HepG2 (cell line): ENCODE measurements around the gene ACTN4. TPM values are rescaled to one million over a fixed set of nuclear protein-coding genes. Genes with fewer than 3 reads are reported as not detected.
A peak's percentile ranks its signal among the peaks of the same experiment; 100 is the strongest.

ENCODE experiments used
- ARID5B ChIP-seq: IDR thresholded peaks from 2 replicates; pipeline ENCODE4 v1.4.0; 2020; ENCODE audit warnings: mild to moderate bottlenecking, missing genetic modification reagents
- DBP ChIP-seq: sonication (generic); formaldehyde crosslinking; IDR thresholded peaks from 2 replicates; pipeline ENCODE4 v1.4.0; 2020; ENCODE audit warnings: missing genetic modification reagents; ENCODE audit errors: not compliant biosample characterization
- EEA1 ChIP-seq: sonication (generic); formaldehyde crosslinking; IDR thresholded peaks from 2 replicates; pipeline ENCODE4 v1.5.1; 2020; ENCODE audit warnings: mild to moderate bottlenecking, missing genetic modification reagents, borderline replicate concordance
- MAX ChIP-seq: IDR thresholded peaks from 2 replicates; pipeline ENCODE4 v1.6.1; 2012; ENCODE audit warnings: inconsistent platforms
- MIER3 ChIP-seq: IDR thresholded peaks from 2 replicates; pipeline ENCODE4 v1.6.1; 2016; ENCODE audit warnings: missing compliant biosample characterization, borderline replicate concordance
- MXI1 ChIP-seq: IDR thresholded peaks from 3 replicates; pipeline ENCODE4 v1.6.1; 2012; ENCODE audit warnings: low read depth, low read length, inconsistent platforms, borderline replicate concordance
- RAD21 ChIP-seq: fragments of 450-650 bp; formaldehyde crosslinking; IDR thresholded peaks from 2 replicates; pipeline ENCODE4 v1.5.0; 2020; ENCODE audit warnings: mild to moderate bottlenecking
- RBAK ChIP-seq: sonication (generic); formaldehyde crosslinking; IDR thresholded peaks from 2 replicates; pipeline ENCODE4 v1.5.1; 2020; ENCODE audit warnings: mild to moderate bottlenecking, missing genetic modification reagents
- RNF219 ChIP-seq: sonication (generic); formaldehyde crosslinking; IDR thresholded peaks from 2 replicates; pipeline ENCODE4 v1.5.0; 2020; ENCODE audit warnings: mild to moderate bottlenecking, missing genetic modification reagents
- SRSF9 ChIP-seq: fragments of 200-400 bp; formaldehyde crosslinking; IDR thresholded peaks from 2 replicates; pipeline ENCODE4 v1.6.1; 2018; ENCODE audit warnings: borderline replicate concordance, mild to moderate bottlenecking, low read depth, low read length; ENCODE audit not compliant: insufficient read depth, poor library complexity, severe bottlenecking
- SRY ChIP-seq: sonication (generic); formaldehyde crosslinking; IDR thresholded peaks from 2 replicates; pipeline ENCODE4 v1.8.0; 2022; ENCODE audit warnings: mild to moderate bottlenecking, missing genetic modification reagents
- THAP7 ChIP-seq: sonication (generic); formaldehyde crosslinking; IDR thresholded peaks from 2 replicates; pipeline ENCODE4 v1.8.1; 2023; ENCODE audit warnings: mild to moderate bottlenecking, missing genetic modification reagents
- ZBTB1 ChIP-seq: sonication (generic); formaldehyde crosslinking; IDR thresholded peaks from 2 replicates; pipeline ENCODE4 v1.4.0; 2020; ENCODE audit warnings: missing genetic modification reagents, borderline replicate concordance
- ZFP36 ChIP-seq: fragments of 150-350 bp; IDR thresholded peaks from 2 replicates; pipeline ENCODE4 v1.6.1; 2018; ENCODE audit warnings: borderline replicate concordance, low read length, low read depth; ENCODE audit not compliant: partially characterized antibody
- ZNF205 ChIP-seq: IDR thresholded peaks from 2 replicates; pipeline ENCODE4 v1.6.1; 2018; ENCODE audit warnings: missing biosample characterization, missing genetic modification reagents
- ZNF563 ChIP-seq: sonication (generic); formaldehyde crosslinking; IDR thresholded peaks from 2 replicates; pipeline ENCODE4 v1.8.0; 2022; ENCODE audit warnings: mild to moderate bottlenecking, moderate library complexity, missing genetic modification reagents
- ZNF704 ChIP-seq: sonication (generic); formaldehyde crosslinking; IDR thresholded peaks from 2 replicates; pipeline ENCODE4 v1.8.1; 2023; ENCODE audit warnings: mild to moderate bottlenecking, inconsistent platforms, moderate library complexity, missing genetic modification reagents, borderline replicate concordance
- ZZZ3 ChIP-seq: sonication (generic); formaldehyde crosslinking; IDR thresholded peaks from 2 replicates; pipeline ENCODE4 v1.4.0; 2020; ENCODE audit warnings: missing genetic modification reagents, mild to moderate bottlenecking, borderline replicate concordance
- polyA plus RNA-seq, 8 experiments: library from polyadenylated mRNA; depleted of rRNA in 3 of 8; stranded (reverse) in 7 of 8; unstranded in 1 of 8; fragments of >200 nt; fragmentation: Illumina TruSeq in 4 of 8; extraction: Trizol in 4 of 8; gene quantifications; 2 replicates each; pipeline versions ENCODE4 v1.2.1 to v1.2.3, GENCODE V29; 2011 to 2016; ENCODE audit warnings: low read depth in 4 of 8, missing spikeins in 1 of 8, mixed read lengths in 1 of 8; ENCODE audit not compliant: insufficient read depth in 1 of 8
- total RNA-seq, 5 experiments: library from RNA; depleted of rRNA; stranded (reverse); fragments of >200 nt; fragmentation: Illumina TruSeq; extraction: Trizol; gene quantifications; 2 replicates each; pipeline ENCODE4 v1.2.3, GENCODE V29; 2016; ENCODE audit warnings: low read depth in 1 of 5

Gene ACTN4
- total and polyA plus RNA-seq, 2 of the 13 experiments (the other 11 are each of a cell fraction or from before 2014, with no cell fraction given): 171 to 192 TPM

GRCh38 chr19:38658462-38659306 is 11.2 kb downstream of the ACTN4 start (continued):
- peak; percentile 82 for TF ChIP-seq ARID5B (CRISPR knock-in tag)
- no peak for TF ChIP-seq ZNF205
- no peak for TF ChIP-seq ZNF563 (CRISPR knock-in tag)
- TF ChIP-seq RBAK (CRISPR knock-in tag): no peak
- TF ChIP-seq SRY: no peak
- TF ChIP-seq ZZZ3 (CRISPR knock-in tag): no peak
- TF ChIP-seq ZFP36: no peak
- no peak for TF ChIP-seq THAP7 (CRISPR knock-in tag)
- no peak for TF ChIP-seq ZBTB1 (CRISPR knock-in tag)
- no peak for TF ChIP-seq SRSF9
- TF ChIP-seq ZNF704 (CRISPR knock-in tag): no peak
- TF ChIP-seq MXI1: no peak; the same call in 2 of the 3 replicates
- TF ChIP-seq MIER3 (CRISPR knock-in tag): no peak
- no peak for TF ChIP-seq RAD21 (CRISPR knock-in tag)
- no peak for TF ChIP-seq RNF219 (CRISPR knock-in tag)
- TF ChIP-seq MAX: peak; percentile 25; the same call in 1 of the 2 replicates
- TF ChIP-seq EEA1 (CRISPR knock-in tag): no peak
- TF ChIP-seq DBP (CRISPR knock-in tag): no peak
